SU-DHL-6 (cell line): ENCODE data around the gene C2CD4C.

Experiments used
- CTCF ChIP-seq: fragments of 200-600 bp; sonication (generic); IDR thresholded peaks from one replicate; pipeline ENCODE4 v1.5.1; 2017; ENCODE audit warnings: antibody characterized with exemption, mild to moderate bottlenecking, low read length, moderate library complexity; ENCODE audit not compliant: insufficient read depth, poor library complexity, severe bottlenecking
- EZH2phosphoT487 ChIP-seq: fragments of 200-600 bp; sonication (generic), shearing (Covaris generic); conservative IDR thresholded peaks from 2 replicates; pipeline ENCODE4 v1.6.1; 2018; ENCODE audit warnings: mild to moderate bottlenecking, antibody characterized with exemption, low read length, moderate library complexity, mixed read lengths

GRCh38 chr19:413756-414420, 4.9 kb upstream of the C2CD4C start:
- TF ChIP-seq CTCF = no peak
- no peak for TF ChIP-seq EZH2phosphoT487
